ENCODE data around the gene TPRX1. TPM values are rescaled to one million over a fixed set of nuclear protein-coding genes. Genes with fewer than 3 reads are reported as not detected.
"Not testable (repeated sequence)": the region's sequence is repeated elsewhere in the genome, so short reads cannot be mapped to it uniquely, and the experiment has no call there.

The TPRX1 gene
- polyA plus RNA-seq, 2 donors, result not detected

GRCh38 chr19:47803671-47804070 lies 680 bp downstream of the TPRX1 start:
- H3K4me1 ChIP-seq (ENCODE audit: control insufficient read depth in 2 of 2, insufficient read depth in 2 of 2, low read length in 1 of 2); H3K4me3 ChIP-seq (ENCODE audit: low read depth in 1 of 2, low read length in 2 of 2): not testable (repeated sequence)
- WGBS, 2 donors, result 85 to 94% methylated on average over 7 to 11 of the region's 12 CpGs

GRCh38 chr19:47803148-47803547 lies 1.2 kb downstream of the TPRX1 start:
- not testable (repeated sequence) for H3K9me3 ChIP-seq (ENCODE audit: control insufficient read depth in 2 of 2, insufficient read depth in 1 of 2, low read depth in 1 of 2, low read length in 1 of 2); H3K4me3 ChIP-seq (ENCODE audit: low read depth in 1 of 2, low read length in 2 of 2); H3K27me3 ChIP-seq (ENCODE audit: control insufficient read depth in 1 of 2, insufficient read depth in 2 of 2, low read length in 2 of 2); H3K27ac ChIP-seq (ENCODE audit: low read depth in 2 of 2, low read length in 1 of 2); H3K4me1 ChIP-seq (ENCODE audit: control insufficient read depth in 2 of 2, insufficient read depth in 2 of 2, low read length in 1 of 2); H3K36me3 ChIP-seq (ENCODE audit: control insufficient read depth in 2 of 2, insufficient read depth in 2 of 2, low read length in 1 of 2)
- 72 to 77% methylated on average over 5 to 21 of the region's 21 CpGs for WGBS, 2 donors

More at GRCh38 chr19:47803671-47804070, 680 bp downstream of the TPRX1 start:
- H3K9me3 ChIP-seq (ENCODE audit: control insufficient read depth in 2 of 2, insufficient read depth in 1 of 2, low read depth in 1 of 2, low read length in 1 of 2); H3K27me3 ChIP-seq (ENCODE audit: control insufficient read depth in 1 of 2, insufficient read depth in 2 of 2, low read length in 2 of 2); H3K27ac ChIP-seq (ENCODE audit: low read depth in 2 of 2, low read length in 1 of 2); H3K36me3 ChIP-seq (ENCODE audit: control insufficient read depth in 2 of 2, insufficient read depth in 2 of 2, low read length in 1 of 2): not testable (repeated sequence)

GRCh38 chr19:47802521-47803043 lies 1.8 kb downstream of the TPRX1 start:
- Histone ChIP-seq H3K27me3 (ENCODE audit: control insufficient read depth in 1 of 2, insufficient read depth in 2 of 2, low read length in 2 of 2) (no peaks in the 10 kb centered on the region), H3K36me3 (ENCODE audit: control insufficient read depth in 2 of 2, insufficient read depth in 2 of 2, low read length in 1 of 2) (no peaks in the 10 kb centered on the region), H3K9me3 (ENCODE audit: control insufficient read depth in 2 of 2, insufficient read depth in 1 of 2, low read depth in 1 of 2, low read length in 1 of 2) (peaks cover 0 to 2% of the 10 kb centered on the region in 2 donors), H3K4me3 (ENCODE audit: low read depth in 1 of 2, low read length in 2 of 2) (no peak overlapping the region), H3K27ac (ENCODE audit: low read depth in 2 of 2, low read length in 1 of 2) (no peak overlapping the region), H3K4me1 (ENCODE audit: control insufficient read depth in 2 of 2, insufficient read depth in 2 of 2, low read length in 1 of 2) (no peaks in the 10 kb centered on the region)
- WGBS, 2 donors, result 90 to 97% methylated on average over 10 to 25 of the region's 25 CpGs

- H3K4me3 ChIP-seq (ENCODE audit: low read depth in 1 of 2, low read length in 2 of 2), result no peak overlapping the region
- H3K27me3 ChIP-seq (ENCODE audit: control insufficient read depth in 1 of 2, insufficient read depth in 2 of 2, low read length in 2 of 2), result no peaks in the 10 kb centered on the region
- H3K4me1 ChIP-seq (ENCODE audit: control insufficient read depth in 2 of 2, insufficient read depth in 2 of 2, low read length in 1 of 2), result no peaks in the 10 kb centered on the region
- WGBS, 2 donors, result 89 to 97% methylated on average over 4 of the region's 4 CpGs
- no peaks in the 10 kb centered on the region for H3K36me3 ChIP-seq (ENCODE audit: control insufficient read depth in 2 of 2, insufficient read depth in 2 of 2, low read length in 1 of 2)
- H3K9me3 ChIP-seq (ENCODE audit: control insufficient read depth in 2 of 2, insufficient read depth in 1 of 2, low read depth in 1 of 2, low read length in 1 of 2), result peaks cover 0 to 2% of the 10 kb centered on the region in 2 donors
- no peak overlapping the region for H3K27ac ChIP-seq (ENCODE audit: low read depth in 2 of 2, low read length in 1 of 2)
These were observed 3.1 kb downstream of the TPRX1 start for GRCh38 chr19:47801270-47801669.

GRCh38 chr19:47798904-47799266 lies 5.5 kb downstream of the TPRX1 start:
- peaks cover 0 to 2% of the 10 kb centered on the region in 2 donors for H3K9me3 ChIP-seq (ENCODE audit: control insufficient read depth in 2 of 2, insufficient read depth in 1 of 2, low read depth in 1 of 2, low read length in 1 of 2)
- no peaks in the 10 kb centered on the region for H3K4me1 ChIP-seq (ENCODE audit: control insufficient read depth in 2 of 2, insufficient read depth in 2 of 2, low read length in 1 of 2)
- H3K27me3 ChIP-seq (ENCODE audit: control insufficient read depth in 1 of 2, insufficient read depth in 2 of 2, low read length in 2 of 2), result no peaks in the 10 kb centered on the region
- no peak overlapping the region for H3K27ac ChIP-seq (ENCODE audit: low read depth in 2 of 2, low read length in 1 of 2)
- WGBS, 2 donors, result 85 to 89% methylated on average over 3 to 4 of the region's 4 CpGs
- no peaks in the 10 kb centered on the region for H3K36me3 ChIP-seq (ENCODE audit: control insufficient read depth in 2 of 2, insufficient read depth in 2 of 2, low read length in 1 of 2)
- H3K4me3 ChIP-seq (ENCODE audit: low read depth in 1 of 2, low read length in 2 of 2), result no peak overlapping the region

- 60 to 64% methylated on average over 14 of the region's 14 CpGs for WGBS, 2 donors
- H3K9me3 ChIP-seq (ENCODE audit: control insufficient read depth in 2 of 2, insufficient read depth in 1 of 2, low read depth in 1 of 2, low read length in 1 of 2), result peaks cover 0 to 2% of the 10 kb centered on the region in 2 donors
- H3K36me3 ChIP-seq (ENCODE audit: control insufficient read depth in 2 of 2, insufficient read depth in 2 of 2, low read length in 1 of 2), result no peaks in the 10 kb centered on the region
- no peak overlapping the region for H3K4me3 ChIP-seq (ENCODE audit: low read depth in 1 of 2, low read length in 2 of 2)
- H3K27me3 ChIP-seq (ENCODE audit: control insufficient read depth in 1 of 2, insufficient read depth in 2 of 2, low read length in 2 of 2), result no peaks in the 10 kb centered on the region
- no peak overlapping the region for H3K27ac ChIP-seq (ENCODE audit: low read depth in 2 of 2, low read length in 1 of 2)
- H3K4me1 ChIP-seq (ENCODE audit: control insufficient read depth in 2 of 2, insufficient read depth in 2 of 2, low read length in 1 of 2), result no peaks in the 10 kb centered on the region
These were observed 6.1 kb downstream of the TPRX1 start for GRCh38 chr19:47797996-47798903.

- peaks cover 0 to 2% of the 10 kb centered on the region in 2 donors for H3K9me3 ChIP-seq (ENCODE audit: control insufficient read depth in 2 of 2, insufficient read depth in 1 of 2, low read depth in 1 of 2, low read length in 1 of 2)
- H3K27me3 ChIP-seq (ENCODE audit: control insufficient read depth in 1 of 2, insufficient read depth in 2 of 2, low read length in 2 of 2), result no peaks in the 10 kb centered on the region
- 67 to 71% methylated on average over 2 of the region's 2 CpGs for WGBS, 2 donors
- no peak overlapping the region for H3K27ac ChIP-seq (ENCODE audit: low read depth in 2 of 2, low read length in 1 of 2)
- H3K4me1 ChIP-seq (ENCODE audit: control insufficient read depth in 2 of 2, insufficient read depth in 2 of 2, low read length in 1 of 2), result no peaks in the 10 kb centered on the region
- H3K4me3 ChIP-seq (ENCODE audit: low read depth in 1 of 2, low read length in 2 of 2), result no peak overlapping the region
- no peaks in the 10 kb centered on the region for H3K36me3 ChIP-seq (ENCODE audit: control insufficient read depth in 2 of 2, insufficient read depth in 2 of 2, low read length in 1 of 2)
These were observed 7.6 kb downstream of the TPRX1 start for GRCh38 chr19:47796785-47797184.

- no peak overlapping the region for H3K27ac ChIP-seq (ENCODE audit: low read depth in 2 of 2, low read length in 1 of 2)
These were observed 9.8 kb downstream of the TPRX1 start for GRCh38 chr19:47794526-47794925.

GRCh38 chr19:47792616-47793015 lies 11.7 kb downstream of the TPRX1 start:
- no peak overlapping the region for H3K27ac ChIP-seq (ENCODE audit: low read depth in 2 of 2, low read length in 1 of 2)
- no peak overlapping the region for H3K4me3 ChIP-seq (ENCODE audit: low read depth in 1 of 2, low read length in 2 of 2)
- H3K4me1 ChIP-seq (ENCODE audit: control insufficient read depth in 2 of 2, insufficient read depth in 2 of 2, low read length in 1 of 2), result no peaks in the 10 kb centered on the region
- 95 to 97% methylated on average over 1 of the region's 1 CpG for WGBS, 2 donors
- H3K36me3 ChIP-seq (ENCODE audit: control insufficient read depth in 2 of 2, insufficient read depth in 2 of 2, low read length in 1 of 2), result no peaks in the 10 kb centered on the region
- H3K27me3 ChIP-seq (ENCODE audit: control insufficient read depth in 1 of 2, insufficient read depth in 2 of 2, low read length in 2 of 2), result no peaks in the 10 kb centered on the region
- H3K9me3 ChIP-seq (ENCODE audit: control insufficient read depth in 2 of 2, insufficient read depth in 1 of 2, low read depth in 1 of 2, low read length in 1 of 2), result no peaks in the 10 kb centered on the region

More at GRCh38 chr19:47794526-47794925, 9.8 kb downstream of the TPRX1 start:
- Histone ChIP-seq H3K4me1 (ENCODE audit: control insufficient read depth in 2 of 2, insufficient read depth in 2 of 2, low read length in 1 of 2) (no peaks in the 10 kb centered on the region), H3K36me3 (ENCODE audit: control insufficient read depth in 2 of 2, insufficient read depth in 2 of 2, low read length in 1 of 2) (no peaks in the 10 kb centered on the region), H3K4me3 (ENCODE audit: low read depth in 1 of 2, low read length in 2 of 2) (no peak overlapping the region), H3K9me3 (ENCODE audit: control insufficient read depth in 2 of 2, insufficient read depth in 1 of 2, low read depth in 1 of 2, low read length in 1 of 2) (no peaks in the 10 kb centered on the region), H3K27me3 (ENCODE audit: control insufficient read depth in 1 of 2, insufficient read depth in 2 of 2, low read length in 2 of 2) (no peaks in the 10 kb centered on the region)
- 82 to 84% methylated on average over 18 of the region's 18 CpGs for WGBS, 2 donors

- Histone ChIP-seq H3K36me3 (ENCODE audit: control insufficient read depth in 2 of 2, insufficient read depth in 2 of 2, low read length in 1 of 2) (peaks cover 0 to 6% of the 10 kb centered on the region in 2 donors), H3K9me3 (ENCODE audit: control insufficient read depth in 2 of 2, insufficient read depth in 1 of 2, low read depth in 1 of 2, low read length in 1 of 2) (no peaks in the 10 kb centered on the region), H3K4me3 (ENCODE audit: low read depth in 1 of 2, low read length in 2 of 2) (no peak overlapping the region), H3K4me1 (ENCODE audit: control insufficient read depth in 2 of 2, insufficient read depth in 2 of 2, low read length in 1 of 2) (no peaks in the 10 kb centered on the region), H3K27ac (ENCODE audit: low read depth in 2 of 2, low read length in 1 of 2) (no peak overlapping the region), H3K27me3 (ENCODE audit: control insufficient read depth in 1 of 2, insufficient read depth in 2 of 2, low read length in 2 of 2) (no peaks in the 10 kb centered on the region)
- 11 to 15% methylated on average over 10 of the region's 10 CpGs for WGBS, 2 donors
These were observed 13.9 kb downstream of the TPRX1 start for GRCh38 chr19:47790398-47790814.

All from esophagus (tissue), 2 donors.